Dermis microvascular lymphatic vessel endothelial cell (primary cell): ENCODE results near the gene KCTD2. TPM values are rescaled to one million over a fixed set of nuclear protein-coding genes. Genes with fewer than 3 reads are reported as not detected.
"Not testable (repeated sequence)": the region's sequence is repeated elsewhere in the genome, so short reads cannot be mapped to it uniquely, and the experiment has no call there.

Source experiments
- DNase-seq, 2 donors: peaks; one replicate each; pipeline versions ENCODE4 v3.0.0 to v3.0.0-alpha.2; 2010; ENCODE audit warnings: low read depth in 2 of 2
- total RNA-seq: library from RNA; depleted of rRNA; stranded (reverse); fragments of >200 nt; gene quantifications from 2 replicates; pipeline ENCODE4 v1.2.1, GENCODE V29; 2014

The KCTD2 gene
- total RNA-seq, 1 donor from 2014 or later: 9.1 TPM

DNA sequence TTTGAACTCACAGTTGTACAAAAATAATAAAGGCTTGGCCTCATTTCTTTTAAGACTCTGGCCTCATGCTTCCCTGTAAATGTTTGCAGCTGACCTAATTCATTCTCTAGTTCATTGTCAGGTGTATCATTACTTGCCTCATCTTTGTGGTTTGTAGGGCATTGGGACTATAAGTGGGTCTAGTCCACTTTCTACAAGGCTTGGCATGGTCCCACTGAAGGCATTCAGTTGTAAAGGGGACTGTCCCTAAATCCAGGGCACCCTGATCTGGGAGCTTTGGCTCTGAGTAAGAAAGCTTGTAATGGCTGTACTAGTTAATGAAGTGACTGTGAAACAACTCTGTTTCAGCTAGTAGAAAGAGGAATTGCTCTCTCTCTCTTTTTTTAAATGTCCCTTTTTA, 2.7 kb downstream of the KCTD2 start:
- no peak for DNase-seq

- DNase-seq: no peak
Measured at GRCh38 chr17:75051941-75052340, 4.9 kb downstream of the KCTD2 start.

GRCh38 chr17:75059369-75060345, 12.6 kb downstream of the KCTD2 start:
- peak; percentile 78 to 84 for DNase-seq

DNA sequence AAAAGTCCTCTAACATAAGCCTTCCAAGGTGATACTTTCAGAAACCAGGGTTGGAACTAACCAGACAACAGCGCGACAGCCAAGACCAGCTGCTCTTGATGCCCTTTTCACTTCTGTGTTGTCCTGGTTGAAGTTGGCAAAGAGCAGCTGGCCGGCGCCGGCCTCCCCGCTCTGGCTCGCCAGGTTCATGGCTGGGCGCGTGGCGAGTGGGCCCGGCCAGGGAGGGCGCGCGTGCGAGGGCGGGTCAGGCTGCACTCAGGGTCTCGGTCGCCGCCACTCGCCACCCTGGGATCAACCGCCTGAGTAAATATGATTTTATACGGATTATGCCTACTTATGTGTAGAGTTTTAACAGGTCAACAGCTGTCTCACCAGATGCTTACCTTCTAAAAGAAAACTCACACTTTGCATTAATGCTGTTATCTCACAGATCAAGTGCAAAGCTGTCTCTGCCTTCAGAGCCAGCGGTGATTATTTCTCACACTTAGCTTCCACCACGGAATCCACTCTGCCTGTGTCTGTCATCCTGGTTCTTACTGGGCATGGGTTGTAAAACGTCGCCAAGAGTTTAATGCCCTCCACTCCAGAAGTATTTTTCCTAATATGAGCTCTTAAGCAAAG, 13.5 kb downstream of the KCTD2 start:
- no peak for DNase-seq

GRCh38 chr17:75061055-75061438, 14.0 kb downstream of the KCTD2 start:
- DNase-seq: no peak

- DNase-seq: no peak
Measured at GRCh38 chr17:75061618-75062017, 14.6 kb downstream of the KCTD2 start.

DNA sequence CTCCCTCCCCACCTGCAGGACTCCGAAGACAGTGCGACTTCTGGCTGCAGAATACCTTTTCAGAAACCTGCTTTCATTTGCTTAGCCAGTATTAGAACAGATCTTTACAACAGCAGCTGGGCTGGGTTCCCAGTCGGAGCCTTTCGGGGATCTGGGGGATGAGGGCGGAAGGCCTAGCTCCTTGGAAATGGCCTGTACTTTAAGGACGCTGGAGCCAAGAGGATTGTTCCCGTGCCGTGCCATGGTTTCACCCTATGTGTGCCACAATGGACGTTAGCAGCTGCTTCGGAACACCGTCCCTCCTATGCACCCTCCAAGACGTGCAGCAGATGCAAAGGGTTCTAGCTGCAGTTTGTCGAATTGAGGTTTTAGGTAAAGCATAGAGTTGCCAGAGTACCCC, 16.2 kb downstream of the KCTD2 start:
- DNase-seq: no peak

- no peak for DNase-seq
Measured at GRCh38 chr17:75063626-75064025, 16.6 kb downstream of the KCTD2 start.

DNA sequence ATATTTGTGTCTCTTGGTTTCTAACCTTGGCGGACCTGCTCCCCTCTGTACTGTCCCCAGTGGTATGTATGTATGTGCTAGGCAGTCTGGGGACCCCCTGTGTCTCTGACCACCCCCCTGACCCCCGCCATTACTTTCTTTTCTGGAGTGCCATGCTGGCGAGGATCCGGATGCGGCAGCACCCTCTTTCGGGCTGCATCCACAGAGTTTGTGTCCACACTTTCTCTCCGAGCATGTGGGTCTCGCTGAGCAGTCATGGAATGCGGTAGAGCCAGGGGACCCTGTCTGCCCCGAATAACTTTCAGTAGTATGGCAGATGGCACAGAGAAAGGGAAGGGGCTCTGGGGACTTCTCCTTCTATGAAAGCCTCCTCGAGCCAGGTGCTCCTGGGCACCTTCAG, 17.0 kb downstream of the KCTD2 start:
- DNase-seq: no peak

DNA sequence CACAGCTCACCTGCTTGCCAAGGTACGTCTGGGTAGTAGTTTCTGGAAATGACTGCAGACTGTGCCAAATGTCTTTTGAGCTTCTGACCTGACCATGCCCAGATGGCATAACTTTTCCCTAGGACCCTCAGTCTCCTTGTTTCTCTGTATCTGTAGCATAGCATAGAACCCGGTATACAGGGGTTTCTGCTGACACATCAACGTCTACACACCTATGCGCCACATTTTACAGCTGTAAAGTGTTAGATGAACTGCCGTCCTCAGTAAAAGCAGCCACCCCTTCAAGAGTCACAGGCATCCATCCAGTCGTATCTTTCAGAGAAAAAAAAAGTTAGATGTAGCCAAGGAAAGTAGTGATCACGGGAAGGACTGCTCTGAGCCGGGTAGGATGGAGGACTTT, 17.4 kb downstream of the KCTD2 start:
- no peak for DNase-seq

GRCh38 chr17:75064867-75065561, 18.0 kb downstream of the KCTD2 start:
- no peak for DNase-seq

DNA sequence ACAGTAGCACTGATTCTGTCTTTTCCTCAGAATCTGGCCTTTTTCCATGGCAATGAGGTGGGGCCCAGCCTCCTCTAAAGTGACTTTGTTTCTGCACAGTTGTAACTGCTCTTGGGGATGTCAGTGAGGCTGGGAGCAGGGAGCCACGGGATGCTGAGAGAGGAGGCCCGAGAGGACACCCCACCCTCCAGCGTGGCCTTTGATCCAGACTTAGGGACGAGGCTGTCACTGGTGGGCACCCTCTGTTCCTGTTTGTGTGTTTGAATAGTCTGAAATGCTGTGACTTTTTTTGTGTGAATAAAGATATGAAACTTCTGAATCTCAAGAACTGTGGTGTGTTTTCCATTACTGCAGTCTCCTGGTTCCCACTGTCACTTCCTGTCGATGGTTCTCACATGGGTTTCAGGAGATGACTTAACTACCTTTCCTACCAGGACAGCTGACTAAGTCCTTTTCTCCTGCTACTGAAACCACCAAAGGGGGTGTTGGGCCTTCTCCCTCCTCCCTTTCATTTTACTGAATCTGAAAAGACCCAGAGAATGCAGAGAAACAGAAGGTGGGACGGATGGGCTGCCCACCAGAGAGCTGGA, 18.6 kb downstream of the KCTD2 start:
- peak; percentile 83 to 90 for DNase-seq

DNA sequence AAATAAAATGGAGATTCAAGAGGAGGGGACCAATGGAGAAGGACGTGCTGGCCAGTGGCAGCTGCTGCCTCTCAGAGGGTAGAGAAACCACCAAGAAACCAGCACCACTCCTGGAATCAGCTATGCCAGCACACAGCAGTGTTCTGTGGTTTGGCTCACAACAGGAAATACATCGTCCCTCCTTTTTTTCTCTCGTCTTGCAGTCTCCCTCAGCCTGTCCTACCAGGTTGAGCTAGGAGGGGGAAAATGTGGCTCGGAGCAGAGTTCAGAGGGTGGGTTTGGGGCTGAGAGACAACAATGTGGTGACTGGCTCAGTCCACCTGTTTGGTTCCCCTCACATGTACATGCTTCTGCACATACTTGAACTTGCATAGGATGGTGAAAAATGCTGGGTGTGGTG, 20.8 kb downstream of the KCTD2 start:
- no peak for DNase-seq

DNA sequence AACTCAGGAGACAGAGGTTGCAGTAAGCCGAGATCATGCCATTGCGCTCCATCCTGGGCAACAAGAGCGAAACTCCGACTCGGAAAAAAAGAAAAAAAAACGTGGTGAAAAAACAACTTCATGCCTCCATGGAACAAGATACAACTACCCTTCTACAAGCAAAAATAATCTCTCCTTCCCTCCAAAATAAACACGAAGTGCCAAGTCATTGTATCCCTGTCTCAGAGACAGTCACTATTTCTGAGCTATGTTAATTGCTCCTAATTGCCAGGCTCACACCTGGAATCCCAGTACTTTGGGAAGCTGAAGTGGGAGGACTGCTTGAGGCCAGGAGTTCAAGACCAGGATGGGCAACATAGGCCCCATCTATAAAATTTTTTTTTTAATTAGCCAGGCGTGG, 21.7 kb downstream of the KCTD2 start:
- no peak for DNase-seq

GRCh38 chr17:75069783-75070182, 22.8 kb downstream of the KCTD2 start:
- peak in 1 of 2 donors; percentile 51 for DNase-seq

DNA sequence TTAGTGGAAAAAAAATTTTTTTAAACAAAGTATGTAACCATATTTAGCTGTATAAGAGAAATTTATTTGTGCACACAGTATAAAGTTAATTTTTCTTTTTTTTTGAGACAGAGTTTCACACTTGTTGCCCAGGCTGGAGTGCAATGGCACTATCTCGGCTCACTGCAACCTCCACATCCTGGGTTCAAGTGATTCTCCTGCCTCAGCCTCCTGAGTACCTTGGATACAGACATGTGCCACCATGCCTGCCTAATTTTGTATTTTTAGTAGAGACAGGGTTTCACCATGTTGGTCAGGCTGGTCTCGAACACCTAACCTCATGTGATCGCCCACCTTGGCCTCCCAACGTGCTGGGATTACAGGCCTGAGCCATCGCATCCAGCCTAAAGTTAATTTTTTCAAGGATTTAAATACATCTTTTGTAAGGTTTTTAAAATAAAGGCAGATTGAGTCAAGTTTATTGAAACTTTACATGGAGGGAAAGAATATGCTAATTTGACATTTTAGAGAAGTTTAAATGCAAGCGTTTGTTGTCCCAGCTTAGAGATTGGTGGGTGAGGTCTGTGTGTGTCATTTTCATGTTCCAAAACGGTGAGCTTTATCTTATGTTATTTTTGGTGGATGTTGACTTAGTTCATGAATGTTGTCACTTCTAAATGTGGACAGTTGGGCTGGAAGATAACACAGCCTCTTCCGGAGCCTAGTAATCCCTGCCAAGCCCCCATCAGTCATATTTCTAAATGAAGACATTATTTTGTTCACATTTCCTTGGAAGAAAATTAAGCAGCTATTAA, 24.6 kb downstream of the KCTD2 start:
- DNase-seq: peak; percentile 27 to 51

DNA sequence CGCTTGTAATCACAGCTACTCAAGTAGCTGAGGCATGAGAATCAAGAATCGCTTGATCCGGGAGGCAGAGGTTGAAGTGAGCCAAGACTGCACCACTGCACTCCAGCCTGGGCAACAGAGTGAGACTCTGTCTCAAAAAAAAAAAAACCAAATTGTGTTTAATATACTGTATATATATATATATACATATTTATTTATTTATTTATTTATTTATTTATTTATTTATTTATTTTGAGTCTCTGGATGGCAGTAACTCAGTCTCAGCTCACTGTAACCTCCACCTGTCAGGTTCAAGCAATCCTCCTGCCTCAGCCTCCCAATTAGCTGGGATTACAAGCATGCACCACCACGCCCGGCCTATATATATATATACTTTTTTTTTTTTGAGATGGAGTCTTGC, 25.9 kb downstream of the KCTD2 start:
- DNase-seq: not testable (repeated sequence)

GRCh38 chr17:75073618-75074047, 26.6 kb downstream of the KCTD2 start:
- no peak for DNase-seq

- no peak for DNase-seq
Measured at GRCh38 chr17:75074532-75074931, 27.5 kb downstream of the KCTD2 start.

DNA sequence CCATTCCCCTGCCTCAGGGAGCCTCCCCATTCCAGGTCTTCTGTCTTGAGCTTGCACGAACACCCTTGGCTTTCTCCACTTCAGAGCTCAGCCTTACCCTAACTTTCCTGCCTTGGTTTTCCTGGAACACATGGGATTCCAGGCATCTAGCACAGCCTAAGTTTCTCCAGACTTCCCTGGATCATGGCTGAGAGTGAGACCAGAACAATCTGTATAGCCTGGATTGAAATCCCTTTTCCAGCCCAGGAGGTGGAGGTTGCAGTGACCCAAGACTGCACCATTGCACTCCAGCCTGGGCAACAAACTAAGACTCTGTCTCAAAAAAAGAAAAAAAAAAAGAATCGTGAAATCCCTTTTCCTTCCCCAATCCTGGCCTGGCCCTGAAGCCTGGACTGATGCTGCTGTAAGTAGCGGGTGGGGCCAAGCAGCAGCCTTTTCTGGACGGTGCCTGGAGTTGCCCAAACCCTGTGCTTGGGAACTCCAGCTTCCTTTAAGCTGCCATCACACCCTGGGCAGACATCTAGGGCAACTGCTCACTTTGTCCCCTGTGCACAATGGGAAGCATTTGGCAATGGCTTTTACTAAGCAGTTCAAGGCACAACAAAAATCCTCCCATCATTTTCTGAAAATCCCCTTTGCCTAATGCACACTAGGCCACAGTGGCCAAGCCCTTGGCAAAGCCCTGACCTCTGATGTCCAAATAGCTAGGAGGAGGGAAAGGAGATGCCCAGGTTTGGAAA, 28.7 kb downstream of the KCTD2 start:
- DNase-seq: no peak
